Hepatocyte (in vitro differentiated cells): ENCODE results near the gene SLC2A4. TPM values are rescaled to one million over a fixed set of nuclear protein-coding genes. Genes with fewer than 3 reads are reported as not detected.
A peak's percentile ranks its signal among the peaks of the same experiment; 100 is the strongest.

Experiments
- DNase-seq: peaks from one replicate; pipeline ENCODE4 v3.0.0-alpha.2; 2016; ENCODE audit warnings: low spot score
- H2AFZ ChIP-seq: fragments of 200-600 bp; sonication (generic); 2 replicates; pipeline ENCODE4 v1.6.0; 2016; ENCODE audit warnings: antibody characterized with exemption, mild to moderate bottlenecking
- H3K27ac ChIP-seq: fragments of 200-600 bp; sonication (generic); 2 replicates; pipeline ENCODE4 v1.5.1; 2016; ENCODE audit warnings: mild to moderate bottlenecking
- H3K27me3 ChIP-seq: fragments of 200-600 bp; sonication (generic); 2 replicates; pipeline ENCODE4 v1.6.1; 2016
- H3K36me3 ChIP-seq: fragments of 200-600 bp; sonication (generic); replicated peaks from 2 replicates; pipeline ENCODE4 v1.5.1; 2016; ENCODE audit warnings: low read depth; ENCODE audit not compliant: insufficient read depth
- H3K4me1 ChIP-seq: fragments of 200-600 bp; sonication (generic); 2 replicates; pipeline ENCODE4 v1.5.1; 2016; ENCODE audit warnings: mild to moderate bottlenecking, moderate library complexity; ENCODE audit not compliant: insufficient read depth
- H3K4me2 ChIP-seq: fragments of 200-600 bp; sonication (generic); 2 replicates; pipeline ENCODE4 v1.6.0; 2016
- H3K4me3 ChIP-seq: fragments of 200-600 bp; sonication (generic); 2 replicates; pipeline ENCODE4 v1.5.1; 2016; ENCODE audit warnings: mild to moderate bottlenecking
- H3K79me2 ChIP-seq: fragments of 200-600 bp; sonication (generic); 2 replicates; pipeline ENCODE4 v1.6.0; 2017; ENCODE audit warnings: mild to moderate bottlenecking
- H3K9me2 ChIP-seq: fragments of 200-600 bp; sonication (generic); replicated peaks from 2 replicates; pipeline ENCODE4 v1.6.0; 2017; ENCODE audit warnings: mild to moderate bottlenecking; ENCODE audit not compliant: insufficient read depth
- H3K9me3 ChIP-seq: fragments of 200-600 bp; sonication (generic); 2 replicates; pipeline ENCODE4 v1.5.1; 2016; ENCODE audit warnings: low read depth, mild to moderate bottlenecking
- H4K20me1 ChIP-seq: fragments of 200-600 bp; sonication (generic); 2 replicates; pipeline ENCODE4 v1.6.0; 2016; ENCODE audit warnings: mild to moderate bottlenecking; ENCODE audit not compliant: insufficient read depth, poor library complexity, severe bottlenecking
- CTCF ChIP-seq: fragments of 200-600 bp; sonication (generic); IDR thresholded peaks from 2 replicates; pipeline ENCODE4 v1.5.1; 2016; ENCODE audit warnings: antibody characterized with exemption, mild to moderate bottlenecking; ENCODE audit not compliant: poor library complexity
- EZH2 ChIP-seq: fragments of 200-600 bp; sonication (generic); IDR thresholded peaks from 2 replicates; pipeline ENCODE4 v1.6.1; 2016; ENCODE audit warnings: antibody characterized with exemption, mild to moderate bottlenecking, borderline replicate concordance
- EZH2phosphoT487 ChIP-seq: fragments of 200-600 bp; sonication (generic); IDR thresholded peaks from one replicate; pipeline ENCODE4 v1.6.1; 2018; ENCODE audit warnings: antibody characterized with exemption, mild to moderate bottlenecking, low read depth, moderate library complexity; ENCODE audit not compliant: unreplicated experiment, severe bottlenecking
- WGBS: methylation state at CpG from one replicate; pipeline ENCODE4 v1.1.6; 2016; ENCODE audit warnings: low lambda C conversion rate; ENCODE audit errors: missing lambda C conversion rate; 5-methylcytosine and 5-hydroxymethylcytosine counted together
- polyA plus RNA-seq: library from polyadenylated mRNA; unstranded; fragments of >200 nt; fragmentation: Nextera tagmentation; extraction: Ambion mirVana; gene quantifications from 2 replicates; pipeline ENCODE4 v1.2.1, GENCODE V29; 2016
- total RNA-seq: library from RNA; depleted of rRNA; stranded (reverse); fragments of >200 nt; gene quantifications from 2 replicates; pipeline ENCODE4 v1.2.3, GENCODE V29; 2014

SLC2A4 gene
- total and polyA plus RNA-seq, 2 experiments from 2014 or later: 0.42 to 1.6 TPM

- no peak overlapping the region for H2AFZ ChIP-seq
- WGBS: 100% methylated on average over 5 of the region's 5 CpGs
- no peak overlapping the region for H3K27ac ChIP-seq
- H3K9me2 ChIP-seq: no peaks in the 10 kb centered on the region
- no peaks in the 10 kb centered on the region for H3K36me3 ChIP-seq
- peaks cover 7% of the 10 kb centered on the region for H4K20me1 ChIP-seq
- no peaks in the 10 kb centered on the region for H3K9me3 ChIP-seq
- H3K4me2 ChIP-seq: no peak overlapping the region
- TF ChIP-seq CTCF (no peak), EZH2 (no peak), EZH2phosphoT487 (no peak)
- peak; percentile 4 for DNase-seq
- H3K4me1 ChIP-seq: peaks cover 11% of the 10 kb centered on the region
- no peaks in the 10 kb centered on the region for H3K27me3 ChIP-seq
- no peak overlapping the region for H3K4me3 ChIP-seq
- H3K79me2 ChIP-seq: peaks cover 62% of the 10 kb centered on the region
Observed at GRCh38 chr17:7246779-7247178, 34.7 kb upstream of the SLC2A4 start.

DNA sequence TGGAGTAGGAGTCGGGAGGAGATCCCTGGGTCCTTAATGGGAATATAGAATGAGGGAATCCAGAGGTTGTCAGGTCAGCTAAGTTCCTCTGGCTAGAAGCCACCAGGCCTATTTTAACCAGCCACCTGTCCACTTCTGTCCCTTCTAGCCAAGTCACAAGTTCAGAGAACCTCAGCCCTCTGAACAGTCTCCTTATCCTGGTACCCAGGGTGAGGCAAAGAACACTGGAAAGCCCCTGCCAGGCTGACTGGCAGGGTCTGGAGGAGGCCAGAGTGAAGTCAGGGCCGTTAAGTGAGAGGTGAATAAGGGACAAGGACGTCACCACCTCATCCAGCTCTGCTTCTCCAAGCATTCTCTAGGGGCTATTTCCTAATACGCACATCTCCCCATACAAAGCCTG lies 32.7 kb upstream of the SLC2A4 start:
- H3K27ac ChIP-seq: no peak overlapping the region
- peaks cover 7% of the 10 kb centered on the region for H4K20me1 ChIP-seq
- no peaks in the 10 kb centered on the region for H3K36me3 ChIP-seq
- DNase-seq: no peak
- TF ChIP-seq EZH2phosphoT487 (no peak), EZH2 (no peak), CTCF (no peak)
- H3K4me3 ChIP-seq: no peak overlapping the region
- H3K9me2 ChIP-seq: no peaks in the 10 kb centered on the region
- H3K9me3 ChIP-seq: no peaks in the 10 kb centered on the region
- H2AFZ ChIP-seq: no peak overlapping the region
- H3K4me2 ChIP-seq: peak overlapping the region; percentile 92
- 90% methylated on average over 4 of the region's 4 CpGs for WGBS
- peaks cover 15% of the 10 kb centered on the region for H3K4me1 ChIP-seq
- no peaks in the 10 kb centered on the region for H3K27me3 ChIP-seq
- peaks cover 72% of the 10 kb centered on the region for H3K79me2 ChIP-seq

DNA sequence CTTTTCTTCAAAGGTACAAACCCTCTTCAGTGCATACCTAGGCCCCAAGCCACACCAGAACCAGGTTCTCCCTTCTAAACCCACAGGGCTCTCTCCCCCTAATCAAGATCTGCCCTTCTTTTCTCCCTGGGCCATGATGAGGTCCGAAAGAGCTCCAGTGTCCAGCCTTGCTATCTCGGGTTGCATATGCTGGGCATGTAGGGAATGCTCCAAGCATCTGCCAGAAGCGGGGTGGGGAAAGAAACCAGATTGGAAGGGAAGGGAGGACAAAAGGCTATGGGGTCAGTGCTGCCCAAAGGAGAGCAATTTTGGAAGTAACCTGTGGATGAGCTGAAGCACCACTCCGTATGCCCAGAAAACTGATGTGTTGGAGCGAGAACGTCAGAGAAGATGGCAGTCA lies 32.3 kb upstream of the SLC2A4 start:
- Histone ChIP-seq H3K4me3 (no peak overlapping the region), H3K27me3 (no peaks in the 10 kb centered on the region), H3K79me2 (peaks cover 76% of the 10 kb centered on the region), H3K4me2 (peak overlapping the region; percentile 92), H3K9me2 (no peaks in the 10 kb centered on the region), H3K27ac (no peak overlapping the region), H4K20me1 (peaks cover 7% of the 10 kb centered on the region), H3K9me3 (no peaks in the 10 kb centered on the region), H2AFZ (no peak overlapping the region), H3K4me1 (peaks cover 15% of the 10 kb centered on the region), H3K36me3 (no peaks in the 10 kb centered on the region)
- DNase-seq: no peak
- 94% methylated on average over 6 of the region's 6 CpGs for WGBS
- no peak for TF ChIP-seq EZH2phosphoT487

- Histone ChIP-seq H3K4me3 (peak overlapping the region; percentile 91), H3K27ac (peak overlapping the region; percentile 94), H3K36me3 (no peaks in the 10 kb centered on the region), H3K9me3 (no peaks in the 10 kb centered on the region), H3K9me2 (no peaks in the 10 kb centered on the region), H2AFZ (no peak overlapping the region), H3K4me1 (peaks cover 15% of the 10 kb centered on the region), H4K20me1 (peaks cover 7% of the 10 kb centered on the region), H3K4me2 (peak overlapping the region; percentile 92), H3K79me2 (peaks cover 82% of the 10 kb centered on the region), H3K27me3 (no peaks in the 10 kb centered on the region)
- TF ChIP-seq EZH2: no peak
- no peak for TF ChIP-seq EZH2phosphoT487
- TF ChIP-seq CTCF: no peak
- DNase-seq: no peak
- WGBS: 96% methylated on average over 7 of the region's 7 CpGs
Observed at GRCh38 chr17:7249830-7250229, 31.7 kb upstream of the SLC2A4 start.
